Stimulated activated CD4-positive, alpha-beta T cell treated with anti-CD3 and anti-CD28 coated beads, Interleukin-4, amount 100 ng/mL, for 48 hours (primary cell): ENCODE results near the gene ODC1.
"Not testable (repeated sequence)": the region's sequence is repeated elsewhere in the genome, so short reads cannot be mapped to it uniquely, and the experiment has no call there.

Source experiments
- DNase-seq, 2 donors: peaks; one replicate each; pipeline ENCODE4 v3.0.0-alpha.2; 2020; ENCODE audit warnings: low read depth in 2 of 2

The ODC1 gene

DNA sequence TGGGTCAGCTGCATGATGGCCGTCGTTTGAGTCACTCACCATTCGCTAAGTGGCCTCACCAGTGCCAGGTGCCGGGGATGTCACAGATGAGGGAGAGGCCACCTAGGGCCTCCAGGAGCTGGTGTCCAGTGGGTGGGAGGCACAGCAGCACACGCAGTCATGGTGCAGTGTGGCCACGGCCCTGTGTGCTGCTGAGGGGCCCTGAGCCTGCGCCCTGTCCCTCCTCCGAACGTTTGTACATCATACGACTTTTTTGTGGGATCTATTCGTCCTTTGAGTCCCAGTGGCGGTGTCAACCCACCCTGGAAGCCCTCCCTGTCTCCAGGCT lies 30.1 kb upstream of the ODC1 start:
- no peak for DNase-seq

DNA sequence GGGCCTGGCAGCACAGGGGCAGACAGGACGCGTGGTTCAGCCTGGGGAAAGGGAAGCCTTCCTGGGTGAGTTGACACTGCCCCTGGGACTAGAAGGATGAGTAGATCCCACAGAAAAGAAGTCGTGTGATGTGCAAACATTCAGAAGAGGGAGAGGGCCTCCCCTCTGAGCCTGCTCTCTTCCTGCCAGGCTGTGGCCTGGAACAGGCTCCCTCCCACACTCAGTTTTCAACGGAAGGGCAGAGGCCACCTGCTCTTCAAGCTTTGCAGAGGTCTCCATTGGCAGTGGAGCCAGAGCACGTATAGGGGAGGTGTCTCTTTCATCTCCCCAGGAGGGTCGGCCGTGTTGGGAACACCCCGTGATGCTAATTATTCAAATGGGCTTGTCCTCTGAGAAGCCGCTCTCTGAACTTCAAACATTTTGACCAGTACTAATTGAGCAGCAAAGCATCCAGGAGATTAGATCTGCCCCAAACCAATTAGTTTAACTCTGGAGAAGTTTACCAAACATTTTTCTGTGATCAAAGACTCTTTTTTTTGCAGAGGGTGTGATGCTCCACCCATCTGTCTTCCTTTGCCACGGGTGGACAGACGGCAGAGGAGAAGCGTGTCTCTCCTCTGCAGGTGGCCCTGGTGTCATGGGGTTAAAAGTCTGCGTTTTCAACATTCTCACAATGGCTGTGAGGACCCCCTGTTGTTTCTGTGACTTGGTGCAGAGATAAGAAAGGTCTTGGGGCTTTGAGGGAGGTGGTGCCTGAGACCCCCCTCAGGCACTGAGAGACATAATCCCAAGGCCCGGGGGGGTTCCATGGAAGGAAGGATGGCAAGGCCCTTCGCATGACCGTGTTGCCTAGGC lies 29.5 kb upstream of the ODC1 start:
- no peak for DNase-seq

DNA sequence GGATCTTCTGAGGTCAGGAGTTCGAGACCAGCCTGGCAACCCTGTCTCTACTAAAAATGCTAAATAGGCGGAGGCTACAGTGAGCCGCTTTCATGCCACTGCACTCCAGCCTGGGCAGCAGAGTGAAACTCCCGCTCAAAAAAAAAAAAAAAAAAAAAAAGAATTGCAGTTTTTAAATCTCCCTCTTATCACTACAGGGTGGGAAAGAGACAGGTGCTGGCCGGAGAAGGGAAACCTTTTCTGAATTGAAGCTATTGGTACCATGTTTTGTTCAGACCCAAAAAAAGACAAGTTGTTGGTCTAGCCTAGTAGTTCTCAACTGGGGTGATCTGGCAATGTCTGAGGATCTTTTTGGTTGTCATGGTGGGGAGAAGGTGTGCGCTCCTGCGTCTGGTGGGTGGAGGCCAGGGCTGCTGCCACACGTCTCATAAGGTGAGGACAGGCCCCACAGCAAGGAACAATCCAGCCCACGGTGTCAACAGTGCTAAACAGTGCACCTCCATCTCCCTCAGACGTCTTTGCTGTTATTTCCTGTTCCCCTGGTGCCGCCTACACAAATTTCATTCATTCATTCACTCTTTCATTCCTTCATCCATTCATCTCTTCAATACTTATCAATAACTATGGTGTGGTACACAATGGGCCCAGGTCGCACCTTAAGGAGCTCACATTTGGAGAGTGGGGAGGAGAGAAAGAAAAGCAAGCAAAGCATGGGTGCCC lies 28.8 kb upstream of the ODC1 start:
- DNase-seq, result no peak

DNA sequence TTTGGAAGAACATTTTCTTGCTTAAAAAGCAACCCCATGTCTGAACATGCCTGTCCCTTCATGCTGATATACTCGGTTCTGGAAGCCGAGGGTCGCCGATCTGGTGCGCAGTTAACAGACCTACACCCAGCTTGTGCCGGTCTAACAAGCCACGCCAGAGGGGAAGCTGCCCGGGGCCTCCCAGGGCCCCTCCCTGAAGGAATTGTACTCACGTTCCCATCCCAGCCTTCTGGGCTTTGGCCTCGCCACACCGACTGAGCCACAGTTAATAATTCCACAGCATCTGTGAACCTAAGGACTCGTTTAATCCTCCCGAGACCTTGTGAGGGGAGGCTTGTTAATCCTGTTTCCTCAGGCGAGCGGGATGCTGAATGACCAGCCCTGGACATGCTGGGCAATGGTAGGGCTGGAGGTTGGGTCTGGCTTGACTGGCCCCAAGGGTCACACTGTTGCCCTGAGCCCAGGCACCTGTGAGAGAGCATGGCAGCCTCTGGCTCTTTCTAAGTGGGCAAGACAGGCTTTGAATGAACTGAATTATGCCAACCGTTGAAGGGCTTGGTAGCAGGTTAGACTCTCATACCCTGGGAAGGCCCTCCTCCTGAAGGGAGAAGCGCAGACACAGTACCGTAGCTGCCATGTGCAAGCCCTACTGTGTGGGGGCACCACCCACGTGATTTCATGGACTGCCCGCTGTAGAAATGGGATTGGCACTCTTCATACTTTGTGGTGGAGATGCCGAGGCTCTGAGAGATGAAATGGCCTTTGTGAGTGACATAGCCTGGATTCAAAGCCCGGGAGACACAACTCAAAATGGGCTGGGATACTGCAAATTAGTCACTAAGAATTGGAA lies 27.9 kb upstream of the ODC1 start:
- no peak for DNase-seq

DNA sequence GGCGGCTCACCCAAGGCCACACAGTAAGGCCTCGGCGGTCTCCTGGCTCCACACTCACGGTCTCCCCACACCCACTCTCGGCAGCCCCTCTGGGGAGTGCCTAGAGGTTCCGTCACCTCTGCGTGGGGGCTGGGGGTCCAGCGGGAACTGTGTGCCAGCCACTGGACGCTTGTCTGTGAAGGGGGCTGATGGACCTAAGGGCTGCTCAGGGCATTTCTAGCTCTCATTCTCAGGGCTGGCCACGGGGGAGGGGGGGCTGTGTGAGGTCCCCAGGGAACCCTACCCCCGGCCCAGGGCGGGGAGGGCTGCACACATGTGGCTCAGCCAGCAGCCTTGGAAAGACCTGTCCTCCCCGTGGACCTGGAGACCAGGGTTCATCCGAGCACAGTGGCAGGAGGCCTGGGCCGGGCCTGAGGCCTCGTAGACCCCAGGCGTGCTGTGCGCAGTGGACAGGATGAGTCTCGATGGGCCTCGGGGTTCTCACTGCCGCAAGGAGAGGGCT lies 27.1 kb upstream of the ODC1 start:
- DNase-seq, result no peak

DNA sequence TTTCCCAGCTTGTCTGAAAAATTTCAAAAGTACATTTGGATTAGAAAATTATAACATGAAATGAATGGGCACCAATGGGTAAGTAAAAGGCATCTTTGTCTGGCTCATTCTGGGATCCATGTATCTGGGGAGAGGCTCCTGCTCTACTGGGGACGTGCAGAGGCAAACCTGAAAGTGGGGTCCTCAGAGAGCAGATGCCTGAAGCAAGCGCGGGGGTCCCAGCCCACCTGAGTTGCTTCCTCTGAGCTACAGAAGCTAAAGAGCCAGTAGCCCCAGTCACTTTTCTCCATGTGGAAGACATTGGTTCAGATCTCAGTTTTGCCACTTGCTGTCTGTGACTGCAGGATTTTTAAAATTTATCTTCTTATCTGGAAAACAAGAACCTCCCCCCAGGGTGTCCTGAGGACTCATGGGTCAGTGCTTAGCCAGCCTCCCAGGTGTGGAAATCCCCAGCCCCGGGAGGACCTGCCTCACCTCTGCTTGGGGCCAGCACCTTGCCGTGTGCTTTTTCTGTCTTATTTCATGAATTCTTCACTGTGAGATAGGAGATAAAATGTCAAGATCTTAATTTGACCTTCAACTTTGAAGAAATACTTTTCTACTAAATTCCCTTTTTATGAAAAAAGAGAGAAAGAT lies 25.1 kb upstream of the ODC1 start:
- no peak for DNase-seq

DNA sequence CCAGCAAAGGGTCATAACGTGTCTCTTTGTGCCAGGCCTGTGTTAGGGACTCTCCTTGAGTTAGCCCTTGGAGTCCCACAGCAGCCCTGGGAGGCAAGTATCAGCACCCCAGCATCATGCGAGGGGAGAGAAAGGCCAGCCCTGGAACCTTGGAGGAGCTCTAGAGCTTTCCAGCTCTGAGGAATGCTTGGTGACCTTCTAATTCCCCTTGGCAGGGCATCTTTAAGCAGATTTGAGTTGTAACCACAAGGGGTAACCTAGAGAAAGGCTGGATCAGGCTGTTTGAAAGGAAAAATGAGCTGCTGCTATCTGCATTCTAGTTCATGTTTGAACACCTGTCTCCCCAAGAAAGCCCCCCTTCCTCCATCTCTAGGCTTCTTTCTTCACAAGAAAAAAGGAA lies 23.8 kb upstream of the ODC1 start:
- DNase-seq, result no peak

DNA sequence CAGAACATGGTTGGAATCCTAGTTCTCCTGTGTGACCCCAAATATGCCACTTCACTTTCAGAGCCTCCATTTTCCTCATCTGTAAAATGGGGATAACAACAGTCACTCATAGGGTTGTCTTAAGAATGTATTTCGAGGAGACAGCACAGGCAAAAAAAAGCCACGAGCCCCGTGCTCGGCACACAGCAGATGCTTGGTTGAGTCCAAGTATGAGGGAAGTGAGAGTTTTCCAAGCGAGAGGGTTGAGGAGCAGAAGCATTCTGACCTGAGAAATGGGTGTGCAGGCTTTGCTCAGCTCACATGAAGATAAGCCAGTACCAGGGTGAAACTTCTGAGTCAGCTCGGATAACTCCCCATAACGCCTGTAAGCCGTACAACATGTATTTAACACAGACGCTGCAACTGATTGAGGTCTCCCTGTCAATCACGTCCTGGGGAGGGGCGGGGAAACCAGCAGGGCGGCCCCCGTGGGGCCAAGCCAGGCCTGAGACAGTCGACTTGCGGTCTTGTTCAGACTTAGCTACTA lies 23.0 kb upstream of the ODC1 start:
- DNase-seq, result no peak

DNA sequence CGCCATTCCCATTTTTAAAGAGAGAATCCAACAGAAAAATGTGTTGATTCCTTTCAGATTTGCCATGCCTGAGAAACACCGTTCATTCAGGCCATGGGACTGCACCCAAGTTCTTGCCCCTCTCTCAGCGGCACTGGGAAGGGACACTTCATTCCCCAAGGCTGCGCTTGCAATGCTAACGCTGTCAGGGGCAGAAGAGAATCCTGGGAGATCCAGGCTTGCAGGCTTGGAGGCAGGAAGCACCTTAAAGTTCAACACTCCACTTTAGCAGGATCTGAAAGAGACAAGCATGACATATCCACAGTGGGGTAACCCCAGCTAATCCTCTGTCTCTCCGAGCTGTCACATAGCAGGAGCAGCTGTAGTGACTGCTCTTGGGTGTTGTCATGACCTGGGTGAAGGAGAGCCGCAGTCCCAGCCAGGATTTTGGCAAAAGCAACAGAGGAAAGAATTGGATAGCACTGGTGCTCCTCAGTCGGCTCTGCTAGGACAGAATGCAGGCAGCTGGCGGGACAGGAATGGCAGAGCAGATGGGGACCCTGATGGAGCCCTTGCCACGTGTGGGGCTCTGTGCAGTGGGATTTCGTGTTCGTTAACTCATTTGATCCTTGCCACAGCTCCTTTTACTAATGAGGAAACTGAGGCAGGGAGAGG lies 22.0 kb upstream of the ODC1 start:
- DNase-seq, result no peak

DNA sequence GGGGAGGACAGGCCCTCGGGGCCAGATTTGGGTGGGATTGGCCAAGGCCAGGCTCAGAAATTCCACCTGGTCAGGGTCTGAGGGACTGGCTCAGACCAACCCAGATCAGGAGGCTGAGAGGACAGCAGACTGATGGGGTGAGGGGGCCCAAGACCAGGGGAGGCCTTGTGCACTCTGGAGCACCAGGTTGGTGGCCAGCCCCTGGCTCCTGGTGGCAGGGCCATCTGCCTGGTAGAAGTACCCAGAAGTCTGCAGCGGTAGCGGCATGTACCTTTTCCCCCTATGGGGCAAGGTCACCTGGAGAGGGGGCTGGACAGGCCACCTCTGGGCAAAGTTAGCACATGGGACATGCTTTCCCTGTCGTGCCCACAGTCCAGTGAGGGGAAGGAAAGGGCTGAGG lies 21.2 kb upstream of the ODC1 start:
- DNase-seq, result no peak

DNA sequence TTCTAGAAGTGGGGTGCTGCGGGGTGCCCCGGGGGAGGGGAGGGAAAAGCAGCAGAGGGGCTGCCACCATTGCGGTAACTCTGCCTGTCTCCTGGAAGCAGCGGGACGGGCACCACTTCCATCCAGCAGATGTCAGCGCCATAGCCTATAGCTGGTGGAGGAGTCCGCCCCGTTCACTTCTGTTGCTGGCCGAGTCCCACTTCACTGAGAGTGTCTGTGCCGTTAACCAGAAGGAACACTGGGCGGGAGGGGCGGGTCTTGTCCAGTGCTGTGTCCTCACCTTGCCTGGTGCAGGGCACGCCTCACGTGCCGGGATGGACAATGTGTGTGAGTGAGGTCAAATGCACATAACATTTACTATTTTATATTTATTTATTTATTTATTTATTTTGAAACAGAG lies 19.3 kb upstream of the ODC1 start:
- no peak for DNase-seq

DNA sequence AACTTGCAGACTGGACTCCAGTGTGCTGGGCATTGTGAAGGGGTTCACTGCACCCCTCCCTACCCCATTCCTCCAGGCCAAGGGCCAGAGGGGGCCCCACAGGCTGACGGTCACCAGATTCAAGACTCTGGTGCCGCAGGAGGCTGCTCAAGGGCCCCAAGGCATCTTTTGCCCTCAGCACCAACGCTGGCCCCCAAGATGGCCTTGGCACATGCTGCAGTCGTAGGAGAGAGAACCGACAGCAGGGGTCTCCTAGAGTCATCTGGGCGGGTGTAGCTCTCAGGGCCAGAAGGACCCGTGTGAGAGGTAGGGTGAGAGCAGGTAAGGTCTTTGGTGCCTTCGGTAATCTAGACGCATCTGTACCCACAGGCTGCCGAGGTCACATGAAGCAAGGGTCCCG lies 18.7 kb upstream of the ODC1 start:
- DNase-seq, result no peak

DNA sequence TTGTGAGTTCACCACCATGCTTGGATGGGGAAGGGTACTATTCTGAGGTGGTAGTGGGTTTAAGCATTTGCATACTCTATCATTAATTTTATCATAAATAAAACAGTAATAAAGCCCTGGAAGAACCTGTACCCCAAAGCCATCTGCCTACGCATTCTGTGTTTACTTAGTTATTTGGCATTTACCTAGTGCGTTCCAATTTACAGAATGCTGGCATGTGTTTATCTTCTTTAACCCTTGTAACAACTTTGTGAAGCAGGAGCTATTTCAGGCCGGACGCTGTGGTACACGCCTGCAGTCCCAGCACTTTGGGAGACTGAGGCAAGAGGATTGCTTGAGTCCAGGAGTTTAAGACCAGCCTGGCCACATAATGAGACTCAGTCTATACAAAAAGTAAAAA lies 17.8 kb upstream of the ODC1 start:
- no peak for DNase-seq

DNA sequence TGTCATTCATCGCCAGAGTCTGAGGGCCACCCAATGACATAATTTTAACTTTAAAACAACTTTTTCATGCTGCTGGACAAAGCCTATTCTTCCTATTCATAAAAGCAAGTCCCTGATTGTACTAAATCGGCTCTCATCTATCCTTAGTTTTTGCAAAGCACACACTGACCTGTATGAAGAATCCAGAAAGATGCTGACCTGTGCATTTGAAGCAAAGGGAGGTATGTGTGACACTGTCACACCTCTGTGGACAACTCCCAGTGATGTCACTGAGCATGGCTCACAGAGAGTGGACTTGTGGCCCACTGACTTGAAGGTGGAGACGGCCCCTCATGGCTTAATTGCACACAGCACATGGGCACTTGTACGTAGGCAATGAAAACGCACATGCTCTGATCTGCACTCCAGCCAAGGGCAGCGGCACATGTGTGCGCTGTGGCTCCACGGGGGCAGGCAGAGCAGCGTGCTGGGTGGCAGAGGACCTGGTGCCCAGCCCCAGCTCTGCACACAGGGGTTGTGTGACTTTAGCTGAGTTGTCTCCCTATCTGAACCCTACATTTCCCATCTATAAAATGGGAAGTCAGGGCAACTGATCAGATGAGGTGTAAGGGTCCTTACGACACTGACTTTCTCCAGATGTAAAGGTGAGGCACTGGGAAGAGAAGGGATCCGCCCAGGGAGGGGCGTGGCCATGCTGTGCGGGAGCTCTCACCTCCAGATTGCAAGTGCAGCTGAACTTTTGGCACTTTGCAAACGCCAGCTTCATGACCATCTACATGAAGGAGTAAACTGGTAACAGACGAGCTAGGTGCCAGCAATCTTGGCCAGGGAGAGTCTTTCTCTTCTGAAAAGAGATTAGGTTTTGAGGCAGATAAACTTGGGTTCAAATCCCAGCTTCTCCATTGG lies 14.3 kb upstream of the ODC1 start:
- DNase-seq, result no peak

DNA sequence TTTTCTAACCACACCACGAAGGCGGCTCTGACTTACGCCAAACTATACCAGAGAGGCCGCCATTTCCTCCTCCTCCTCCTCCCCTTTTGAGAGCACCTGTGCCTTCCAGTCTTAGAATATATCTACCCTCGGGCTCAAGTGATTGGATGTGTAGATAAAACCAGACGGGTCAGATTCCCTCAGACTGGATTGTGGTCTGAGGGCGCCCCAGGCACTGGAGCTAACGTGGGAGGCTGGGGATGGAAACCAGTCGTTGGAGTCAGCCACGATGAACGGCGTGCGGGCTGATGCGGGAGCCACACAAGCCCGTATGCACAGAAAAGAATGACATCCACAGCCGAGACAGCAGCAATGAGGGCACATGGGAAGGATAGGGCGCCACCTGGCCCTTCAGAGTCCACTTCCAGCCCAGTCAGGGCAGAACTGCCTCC lies 12.3 kb upstream of the ODC1 start:
- DNase-seq, result no peak

DNA sequence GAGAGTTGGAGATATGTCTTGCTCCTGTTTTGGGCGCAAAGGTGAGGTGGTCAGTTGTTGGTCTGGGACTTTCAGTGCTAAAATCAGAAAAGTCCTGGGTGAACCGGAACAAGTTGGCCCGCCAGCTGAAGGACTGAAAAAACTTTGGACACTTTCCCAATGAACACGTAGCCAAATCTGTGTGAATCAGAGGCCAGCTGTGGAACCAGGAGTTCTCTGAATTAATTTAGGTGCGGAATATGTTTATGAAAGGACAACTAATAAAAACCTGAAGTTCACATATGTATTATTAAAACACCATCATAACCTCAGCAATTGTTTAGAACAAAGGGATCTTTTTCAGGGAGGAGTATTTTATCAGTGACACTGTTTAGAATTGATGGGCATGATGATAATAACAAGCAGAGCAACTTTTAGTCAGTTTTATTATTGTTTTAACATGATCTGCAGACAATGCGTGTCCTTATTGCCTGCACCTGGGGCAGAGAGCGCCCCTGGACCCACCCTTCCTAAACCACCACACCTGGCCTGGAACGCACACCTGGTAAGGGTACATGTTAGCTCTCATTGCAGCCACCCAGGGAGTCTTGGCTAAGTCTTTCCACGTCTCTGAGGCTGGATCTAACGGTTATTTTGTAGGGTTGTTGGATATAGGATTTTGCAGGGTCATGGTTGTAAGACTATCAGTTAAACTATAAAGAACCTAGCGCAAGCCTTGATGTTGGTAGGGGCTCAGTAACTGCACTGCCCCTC lies 9.9 kb upstream of the ODC1 start:
- no peak for DNase-seq

DNA sequence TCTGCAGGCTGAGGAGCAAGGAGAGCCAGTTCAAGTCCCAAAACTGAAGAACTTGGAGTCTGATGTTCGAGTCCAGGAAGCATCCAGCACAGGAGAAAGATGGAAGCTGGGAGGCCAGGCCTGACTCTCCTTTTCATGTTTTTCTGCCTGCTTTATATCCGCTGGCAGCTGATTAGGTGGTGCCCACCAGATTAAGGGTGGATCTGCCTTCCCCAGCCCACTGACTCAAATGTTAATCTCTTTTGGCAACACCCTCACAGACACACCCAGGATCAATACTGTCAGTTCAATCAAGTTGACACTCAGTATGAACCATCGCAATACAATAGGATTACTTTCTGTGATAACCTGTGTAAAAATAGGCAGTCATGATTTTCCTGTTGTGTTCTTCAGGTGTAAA lies 9.1 kb upstream of the ODC1 start:
- not testable (repeated sequence) for DNase-seq

DNA sequence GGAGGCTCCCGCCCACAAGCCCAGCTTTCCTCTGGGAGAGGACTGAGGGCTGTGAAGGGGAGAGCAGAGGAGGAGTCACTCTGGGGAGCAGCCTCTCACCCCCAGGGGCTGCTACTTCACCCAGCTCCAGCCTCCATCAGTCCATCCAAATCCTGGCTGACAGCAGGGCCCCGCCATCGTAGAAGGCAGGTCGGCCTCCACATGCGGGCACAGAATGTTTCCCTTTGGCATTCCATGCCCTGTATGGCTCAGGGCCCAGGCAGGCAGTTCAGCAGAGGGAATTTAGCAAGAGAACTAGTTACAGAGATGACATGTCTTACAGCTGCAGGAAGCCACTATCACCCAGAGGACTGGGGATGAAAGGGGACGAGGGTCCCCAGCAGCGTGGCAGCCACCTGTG lies 6.4 kb upstream of the ODC1 start:
- no peak for DNase-seq

DNA sequence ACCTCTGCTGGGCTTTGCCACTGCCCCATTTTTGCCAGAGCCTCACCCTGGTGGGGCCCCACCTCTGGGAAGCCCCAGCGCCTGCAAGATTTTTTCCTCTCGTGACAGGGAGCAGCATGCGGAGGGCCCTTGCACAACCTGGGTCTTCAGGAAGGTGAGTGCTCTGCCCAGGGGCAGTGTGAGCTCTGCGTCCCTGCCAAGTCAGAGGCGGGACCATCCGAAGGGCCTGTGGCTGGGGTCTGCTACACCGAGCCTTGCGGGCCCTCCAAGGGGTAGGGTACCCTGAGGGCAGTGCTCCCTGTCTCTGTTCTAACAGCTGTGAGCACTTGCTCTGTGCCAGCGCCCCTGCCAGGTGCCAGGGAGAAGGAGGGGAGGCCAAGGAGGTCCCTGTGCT lies 5.8 kb upstream of the ODC1 start:
- no peak for DNase-seq
